Esophagus muscularis mucosa (tissue), 4 donors: ENCODE data around the gene AGPAT1. TPM values are rescaled to one million over a fixed set of nuclear protein-coding genes. Genes with fewer than 3 reads are reported as not detected.

Experiments used
- DNase-seq: peaks from one replicate; pipeline ENCODE4 v3.0.0-alpha.2; 2017; ENCODE audit errors: extremely low spot score
- H3K27ac ChIP-seq, 4 donors: fragments of 200-600 bp; sonication (generic); replicated peaks in 1 of 4; 1 replicate in 3 of 4; 2 replicates in 1 of 4; pipeline ENCODE4 v1.5.1; 2016 to 2019; ENCODE audit warnings: mild to moderate bottlenecking in 1 of 4
- H3K27me3 ChIP-seq, 4 donors: fragments of 200-600 bp; sonication (generic); one replicate each; pipeline versions ENCODE4 v1.5.1 to v1.6.0; 2016 to 2019
- H3K36me3 ChIP-seq, 4 donors: fragments of 200-600 bp; sonication (generic); one replicate each; pipeline ENCODE4 v1.5.1; 2016 to 2019
- H3K4me1 ChIP-seq, 4 donors: fragments of 200-600 bp; sonication (generic); one replicate each; pipeline ENCODE4 v1.5.1; 2016 to 2019
- H3K4me3 ChIP-seq, 4 donors: fragments of 200-600 bp; sonication (generic); 1 replicate in 2 of 4; 2 replicates in 2 of 4; pipeline ENCODE4 v1.5.1; 2016 to 2019; ENCODE audit warnings: mild to moderate bottlenecking in 4 of 4, moderate library complexity in 1 of 4
- H3K9me3 ChIP-seq, 4 donors: fragments of 200-600 bp; sonication (generic); 1 replicate in 3 of 4; 2 replicates in 1 of 4; pipeline ENCODE4 v1.5.1; 2016 to 2019
- CTCF ChIP-seq, 3 experiments: fragments of 200-600 bp in 2 of 3; fragments of 450-650 bp in 1 of 3; sonication (generic) in 2 of 3; IDR thresholded peaks; one replicate each; pipeline ENCODE4 v1.5.1; 2017 to 2019; ENCODE audit warnings: antibody characterized with exemption in 3 of 3, mild to moderate bottlenecking in 2 of 3, moderate library complexity in 1 of 3
- EP300 ChIP-seq: sonication (generic); formaldehyde crosslinking; IDR thresholded peaks from one replicate; pipeline ENCODE4 v1.6.1; 2017; ENCODE audit warnings: antibody characterized with exemption
- POLR2A ChIP-seq: fragments of 450-650 bp; IDR thresholded peaks from one replicate; pipeline ENCODE4 v1.6.1; 2017; ENCODE audit warnings: antibody characterized with exemption, moderate library complexity, mild to moderate bottlenecking, low read depth
- POLR2AphosphoS5 ChIP-seq, 2 donors: sonication (generic); formaldehyde crosslinking; IDR thresholded peaks; one replicate each; pipeline ENCODE4 v1.6.1; 2017; ENCODE audit warnings: antibody characterized with exemption in 2 of 2
- WGBS: methylation state at CpG from one replicate; pipeline ENCODE4 v1.1.5; 2018; 5-methylcytosine and 5-hydroxymethylcytosine counted together
- intact Hi-C: fragments of 100-400 bp; cut with DNase I; formaldehyde crosslinking; loops from one replicate; pipeline ENCODE4 v1.15.1; 2023
- total RNA-seq, 4 donors: library from RNA; depleted of rRNA; stranded (reverse); fragments of >200 nt; gene quantifications; one replicate each; pipeline versions ENCODE4 v1.1.0 to v1.2.1, GENCODE V29; 2016

The AGPAT1 gene
- total RNA-seq, 4 donors from 2014 or later, result 52.7 to 76.7 (median 68.9) TPM

- H3K36me3 ChIP-seq, result no peaks in the 10 kb centered on the region
- intact Hi-C loops, result no loop called here
- H3K4me1 ChIP-seq, result no peaks in the 10 kb centered on the region
- no peak overlapping the region for H3K4me3 ChIP-seq
- no peak overlapping the region for H3K27ac ChIP-seq
- WGBS, result 54% methylated on average over 5 of the region's 5 CpGs
- H3K9me3 ChIP-seq, result no peaks in the 10 kb centered on the region
- no peaks in the 10 kb centered on the region for H3K27me3 ChIP-seq
- DNase-seq, result no peak
- TF ChIP-seq EP300, result no peak
- no peak for TF ChIP-seq CTCF (IDR thresholded peaks at IDR 0.05)
- TF ChIP-seq POLR2A, result no peak
- TF ChIP-seq POLR2AphosphoS5 (IDR thresholded peaks at IDR 0.05), result no peak
Observed at GRCh38 chr6:32140420-32141046, 35.4 kb downstream of the AGPAT1 start.

- 73% methylated on average over 5 of the region's 5 CpGs for WGBS
- Histone ChIP-seq H3K9me3 (no peaks in the 10 kb centered on the region), H3K36me3 (no peaks in the 10 kb centered on the region), H3K4me1 (no peaks in the 10 kb centered on the region), H3K4me3 (no peak overlapping the region), H3K27me3 (no peaks in the 10 kb centered on the region), H3K27ac (no peak overlapping the region)
- DNase-seq, result no peak
- intact Hi-C loops, result no loop called here
- TF ChIP-seq POLR2AphosphoS5 (IDR thresholded peaks at IDR 0.05), result no peak
- no peak for TF ChIP-seq EP300
- TF ChIP-seq POLR2A, result no peak
- TF ChIP-seq CTCF (IDR thresholded peaks at IDR 0.05), result no peak
Observed at GRCh38 chr6:32139590-32139989, 36.3 kb downstream of the AGPAT1 start.

GRCh38 chr6:32137454-32137853, 38.4 kb downstream of the AGPAT1 start:
- Histone ChIP-seq H3K4me1 (no peaks in the 10 kb centered on the region), H3K4me3 (no peak overlapping the region), H3K27ac (no peak overlapping the region), H3K36me3 (no peaks in the 10 kb centered on the region), H3K9me3 (no peaks in the 10 kb centered on the region), H3K27me3 (no peaks in the 10 kb centered on the region)
- intact Hi-C loops, result no loop called here
- TF ChIP-seq CTCF (IDR thresholded peaks at IDR 0.05) (no peak), EP300 (no peak), POLR2A (no peak), POLR2AphosphoS5 (IDR thresholded peaks at IDR 0.05) (no peak)
- DNase-seq, result no peak

- intact Hi-C loops, result no loop called here
- TF ChIP-seq POLR2A (no peak), EP300 (no peak), CTCF (IDR thresholded peaks at IDR 0.05) (no peak), POLR2AphosphoS5 (IDR thresholded peaks at IDR 0.05) (no peak)
- H3K9me3 ChIP-seq, result no peaks in the 10 kb centered on the region
- H3K4me3 ChIP-seq, result no peak overlapping the region
- H3K36me3 ChIP-seq, result no peaks in the 10 kb centered on the region
- H3K27ac ChIP-seq, result no peak overlapping the region
- peaks cover 11 to 15% (median 14%) of the 10 kb centered on the region in 4 donors for H3K4me1 ChIP-seq
- WGBS, result 84% methylated on average over 4 of the region's 4 CpGs
- no peak for DNase-seq
- no peaks in the 10 kb centered on the region for H3K27me3 ChIP-seq
Observed at GRCh38 chr6:32133786-32134185, 42.1 kb downstream of the AGPAT1 start.

- no peak overlapping the region for H3K4me3 ChIP-seq
- no peak overlapping the region for H3K27ac ChIP-seq
- no peaks in the 10 kb centered on the region for H3K27me3 ChIP-seq
- intact Hi-C loops, result no loop called here
- TF ChIP-seq EP300 (no peak), POLR2A (no peak), POLR2AphosphoS5 (IDR thresholded peaks at IDR 0.05) (no peak), CTCF (IDR thresholded peaks at IDR 0.05) (no peak)
- no peak for DNase-seq
- H3K4me1 ChIP-seq, result peaks cover 21 to 28% (median 25%) of the 10 kb centered on the region in 4 donors
- H3K9me3 ChIP-seq, result no peaks in the 10 kb centered on the region
- H3K36me3 ChIP-seq, result no peaks in the 10 kb centered on the region
Observed at GRCh38 chr6:32132110-32132509, 43.8 kb downstream of the AGPAT1 start.
